ENCODE results near the gene USP6. TPM values are rescaled to one million over a fixed set of nuclear protein-coding genes. Genes with fewer than 3 reads are reported as not detected.
"Not testable (repeated sequence)": the region's sequence is repeated elsewhere in the genome, so short reads cannot be mapped to it uniquely, and the experiment has no call there.

USP6 gene
- total RNA-seq, 4 donors from 2014 or later, result 0.26 to 0.97 (median 0.63) TPM

- Histone ChIP-seq H3K9me3 (no peaks in the 10 kb centered on the region), H3K4me3 (no peak overlapping the region), H3K36me3 (no peaks in the 10 kb centered on the region), H3K27ac (no peak overlapping the region), H3K27me3 (no peaks in the 10 kb centered on the region), H3K4me1 (no peaks in the 10 kb centered on the region)
- ATAC-seq (no peak), DNase-seq (no peak)
- intact Hi-C loops (cut with DNase I; ENCODE audit: low total_unique reads) (no loop called here), in situ Hi-C loops (cut with MboI; ENCODE audit: low sequenced_read_pairs in 4 of 4) (no loop called here)
- TF ChIP-seq POLR2A (IDR thresholded peaks at IDR 0.05), result no peak
- no peak for TF ChIP-seq CTCF (IDR thresholded peaks at IDR 0.05 in 4 of 5, conservative IDR thresholded peaks at IDR 0.05 in 1 of 5)
Measured at GRCh38 chr17:5135726-5136579, 20.1 kb downstream of the USP6 start.

- DNase-seq; H3K4me1 ChIP-seq; ATAC-seq; H3K27me3 ChIP-seq; H3K27ac ChIP-seq; intact Hi-C loops (cut with DNase I; ENCODE audit: low total_unique reads); H3K4me3 ChIP-seq; in situ Hi-C loops (cut with MboI; ENCODE audit: low sequenced_read_pairs in 4 of 4); H3K36me3 ChIP-seq; H3K9me3 ChIP-seq: not testable (repeated sequence)
Measured at GRCh38 chr17:5136580-5137412, 21.0 kb downstream of the USP6 start.

- DNase-seq; H3K9me3 ChIP-seq; intact Hi-C loops (cut with DNase I; ENCODE audit: low total_unique reads); H3K27ac ChIP-seq; ATAC-seq; H3K27me3 ChIP-seq; H3K36me3 ChIP-seq; H3K4me3 ChIP-seq; in situ Hi-C loops (cut with MboI; ENCODE audit: low sequenced_read_pairs in 4 of 4); H3K4me1 ChIP-seq: not testable (repeated sequence)
Measured at GRCh38 chr17:5137511-5138197, 21.8 kb downstream of the USP6 start.

- H3K4me3 ChIP-seq; ATAC-seq; DNase-seq; H3K27me3 ChIP-seq; H3K9me3 ChIP-seq; H3K27ac ChIP-seq; H3K4me1 ChIP-seq; intact Hi-C loops (cut with DNase I; ENCODE audit: low total_unique reads); in situ Hi-C loops (cut with MboI; ENCODE audit: low sequenced_read_pairs in 4 of 4); H3K36me3 ChIP-seq: not testable (repeated sequence)
Measured at GRCh38 chr17:5138198-5138544, 22.3 kb downstream of the USP6 start.

GRCh38 chr17:5138616-5139457, 23.0 kb downstream of the USP6 start:
- Histone ChIP-seq H3K4me1 (no peaks in the 10 kb centered on the region), H3K4me3 (no peak overlapping the region), H3K27me3 (no peaks in the 10 kb centered on the region), H3K36me3 (no peaks in the 10 kb centered on the region), H3K9me3 (no peaks in the 10 kb centered on the region), H3K27ac (no peak overlapping the region)
- DNase-seq, result no peak
- no peak for ATAC-seq
- in situ Hi-C loops (cut with MboI; ENCODE audit: low sequenced_read_pairs in 4 of 4) (no loop called here), intact Hi-C loops (cut with DNase I; ENCODE audit: low total_unique reads) (no loop called here)
- TF ChIP-seq CTCF (IDR thresholded peaks at IDR 0.05 in 4 of 5, conservative IDR thresholded peaks at IDR 0.05 in 1 of 5) (no peak), POLR2A (IDR thresholded peaks at IDR 0.05) (no peak)
